Measurements from ENCODE around the gene AFF4. TPM values are rescaled to one million over a fixed set of nuclear protein-coding genes. Genes with fewer than 3 reads are reported as not detected.
A peak's percentile ranks its signal among the peaks of the same experiment; 100 is the strongest.

The AFF4 gene
- total and polyA plus RNA-seq, 2 experiments from 2014 or later = 31.3 to 46.3 TPM

DNA sequence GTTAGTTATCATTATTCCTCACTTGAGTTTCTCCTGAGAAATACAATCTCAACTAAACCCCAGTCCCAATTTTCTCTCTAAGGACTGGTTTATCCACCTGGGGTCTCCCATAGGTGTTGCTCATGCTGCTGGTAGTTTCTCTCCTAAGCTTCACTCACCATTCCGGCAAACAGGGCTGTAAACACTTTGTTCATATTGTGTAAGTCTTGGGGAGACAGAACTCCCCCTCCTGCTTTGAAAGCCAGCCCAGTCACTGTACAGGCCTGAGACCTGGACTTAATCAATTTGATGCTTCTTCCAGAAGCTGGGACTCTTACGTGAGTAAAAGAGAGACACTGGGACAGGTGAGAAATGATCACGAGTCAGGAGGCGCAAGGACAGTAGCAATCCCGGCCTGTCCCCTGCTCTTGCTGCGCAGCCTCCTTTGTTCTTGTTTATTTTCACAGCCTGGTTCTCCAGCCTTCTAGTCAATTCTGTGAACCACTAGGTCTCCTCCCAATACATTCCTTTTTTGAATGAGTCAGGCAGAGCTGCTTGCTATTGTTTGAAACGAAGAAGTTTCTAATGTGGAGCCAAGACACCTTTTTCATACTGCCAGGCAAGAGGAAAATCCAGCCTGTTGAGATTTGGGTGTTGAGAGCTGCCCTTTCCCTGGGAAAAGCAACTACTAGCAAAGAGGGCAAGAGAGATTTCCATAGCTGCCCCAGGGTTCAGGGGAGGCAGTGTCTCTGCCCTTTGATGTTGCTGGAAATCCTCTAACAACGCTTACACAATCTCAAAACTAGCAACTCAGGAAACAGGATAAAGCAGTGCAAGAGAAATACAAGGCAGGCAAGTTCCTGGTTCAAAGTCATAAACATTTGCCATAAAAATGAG is 123.8 kb downstream of the AFF4 start:
- Histone ChIP-seq H4K20me1 (replicated peaks; ENCODE audit: insufficient read depth) (no peaks in the 10 kb centered on the region), H3K36me3 (ENCODE audit: insufficient read depth) (no peaks in the 10 kb centered on the region), H3K4me1 (ENCODE audit: insufficient read depth) (no peaks in the 10 kb centered on the region), H3K27me3 (ENCODE audit: insufficient read depth) (no peaks in the 10 kb centered on the region), H3K9me2 (ENCODE audit: insufficient read depth) (no peaks in the 10 kb centered on the region), H3K4me3 (no peak overlapping the region), H3F3A (replicated peaks; ENCODE audit: low read depth) (no peaks in the 10 kb centered on the region), H3K4me2 (no peak overlapping the region), H3K27ac (ENCODE audit: low read depth) (no peak overlapping the region), H3K79me2 (replicated peaks; ENCODE audit: insufficient read depth) (no peaks in the 10 kb centered on the region), H2AFZ (peak overlapping the region; percentile 74)
- TF ChIP-seq JUNB (IDR thresholded peaks at IDR 0.05; ENCODE audit: unreplicated experiment) (no peak), ZNF331 (CRISPR knock-in tag; IDR thresholded peaks at IDR 0.05; ENCODE audit: low read depth) (no peak), ZNF114 (CRISPR knock-in tag; IDR thresholded peaks at IDR 0.05) (no peak), EZH2 (IDR thresholded peaks at IDR 0.05; ENCODE audit: low read depth, unreplicated experiment) (no peak), STAT1 (IDR thresholded peaks at IDR 0.05; ENCODE audit: unreplicated experiment) (no peak), EZH2phosphoT487 (IDR thresholded peaks at IDR 0.05; ENCODE audit: unreplicated experiment) (no peak)
- TF ChIP-seq, protein P1, sequence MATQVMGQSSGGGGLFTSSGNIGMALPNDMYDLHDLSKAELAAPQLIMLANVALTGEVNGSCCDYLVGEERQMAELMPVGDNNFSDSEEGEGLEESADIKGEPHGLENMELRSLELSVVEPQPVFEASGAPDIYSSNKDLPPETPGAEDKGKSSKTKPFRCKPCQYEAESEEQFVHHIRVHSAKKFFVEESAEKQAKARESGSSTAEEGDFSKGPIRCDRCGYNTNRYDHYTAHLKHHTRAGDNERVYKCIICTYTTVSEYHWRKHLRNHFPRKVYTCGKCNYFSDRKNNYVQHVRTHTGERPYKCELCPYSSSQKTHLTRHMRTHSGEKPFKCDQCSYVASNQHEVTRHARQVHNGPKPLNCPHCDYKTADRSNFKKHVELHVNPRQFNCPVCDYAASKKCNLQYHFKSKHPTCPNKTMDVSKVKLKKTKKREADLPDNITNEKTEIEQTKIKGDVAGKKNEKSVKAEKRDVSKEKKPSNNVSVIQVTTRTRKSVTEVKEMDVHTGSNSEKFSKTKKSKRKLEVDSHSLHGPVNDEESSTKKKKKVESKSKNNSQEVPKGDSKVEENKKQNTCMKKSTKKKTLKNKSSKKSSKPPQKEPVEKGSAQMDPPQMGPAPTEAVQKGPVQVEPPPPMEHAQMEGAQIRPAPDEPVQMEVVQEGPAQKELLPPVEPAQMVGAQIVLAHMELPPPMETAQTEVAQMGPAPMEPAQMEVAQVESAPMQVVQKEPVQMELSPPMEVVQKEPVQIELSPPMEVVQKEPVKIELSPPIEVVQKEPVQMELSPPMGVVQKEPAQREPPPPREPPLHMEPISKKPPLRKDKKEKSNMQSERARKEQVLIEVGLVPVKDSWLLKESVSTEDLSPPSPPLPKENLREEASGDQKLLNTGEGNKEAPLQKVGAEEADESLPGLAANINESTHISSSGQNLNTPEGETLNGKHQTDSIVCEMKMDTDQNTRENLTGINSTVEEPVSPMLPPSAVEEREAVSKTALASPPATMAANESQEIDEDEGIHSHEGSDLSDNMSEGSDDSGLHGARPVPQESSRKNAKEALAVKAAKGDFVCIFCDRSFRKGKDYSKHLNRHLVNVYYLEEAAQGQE (IDR thresholded peaks at IDR 0.05; ENCODE audit: unreplicated experiment) = no peak
- TF ChIP-seq, protein P2, sequence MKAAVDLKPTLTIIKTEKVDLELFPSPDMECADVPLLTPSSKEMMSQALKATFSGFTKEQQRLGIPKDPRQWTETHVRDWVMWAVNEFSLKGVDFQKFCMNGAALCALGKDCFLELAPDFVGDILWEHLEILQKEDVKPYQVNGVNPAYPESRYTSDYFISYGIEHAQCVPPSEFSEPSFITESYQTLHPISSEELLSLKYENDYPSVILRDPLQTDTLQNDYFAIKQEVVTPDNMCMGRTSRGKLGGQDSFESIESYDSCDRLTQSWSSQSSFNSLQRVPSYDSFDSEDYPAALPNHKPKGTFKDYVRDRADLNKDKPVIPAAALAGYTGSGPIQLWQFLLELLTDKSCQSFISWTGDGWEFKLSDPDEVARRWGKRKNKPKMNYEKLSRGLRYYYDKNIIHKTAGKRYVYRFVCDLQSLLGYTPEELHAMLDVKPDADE (IDR thresholded peaks at IDR 0.05) = no peak
- TF ChIP-seq, protein P3, sequence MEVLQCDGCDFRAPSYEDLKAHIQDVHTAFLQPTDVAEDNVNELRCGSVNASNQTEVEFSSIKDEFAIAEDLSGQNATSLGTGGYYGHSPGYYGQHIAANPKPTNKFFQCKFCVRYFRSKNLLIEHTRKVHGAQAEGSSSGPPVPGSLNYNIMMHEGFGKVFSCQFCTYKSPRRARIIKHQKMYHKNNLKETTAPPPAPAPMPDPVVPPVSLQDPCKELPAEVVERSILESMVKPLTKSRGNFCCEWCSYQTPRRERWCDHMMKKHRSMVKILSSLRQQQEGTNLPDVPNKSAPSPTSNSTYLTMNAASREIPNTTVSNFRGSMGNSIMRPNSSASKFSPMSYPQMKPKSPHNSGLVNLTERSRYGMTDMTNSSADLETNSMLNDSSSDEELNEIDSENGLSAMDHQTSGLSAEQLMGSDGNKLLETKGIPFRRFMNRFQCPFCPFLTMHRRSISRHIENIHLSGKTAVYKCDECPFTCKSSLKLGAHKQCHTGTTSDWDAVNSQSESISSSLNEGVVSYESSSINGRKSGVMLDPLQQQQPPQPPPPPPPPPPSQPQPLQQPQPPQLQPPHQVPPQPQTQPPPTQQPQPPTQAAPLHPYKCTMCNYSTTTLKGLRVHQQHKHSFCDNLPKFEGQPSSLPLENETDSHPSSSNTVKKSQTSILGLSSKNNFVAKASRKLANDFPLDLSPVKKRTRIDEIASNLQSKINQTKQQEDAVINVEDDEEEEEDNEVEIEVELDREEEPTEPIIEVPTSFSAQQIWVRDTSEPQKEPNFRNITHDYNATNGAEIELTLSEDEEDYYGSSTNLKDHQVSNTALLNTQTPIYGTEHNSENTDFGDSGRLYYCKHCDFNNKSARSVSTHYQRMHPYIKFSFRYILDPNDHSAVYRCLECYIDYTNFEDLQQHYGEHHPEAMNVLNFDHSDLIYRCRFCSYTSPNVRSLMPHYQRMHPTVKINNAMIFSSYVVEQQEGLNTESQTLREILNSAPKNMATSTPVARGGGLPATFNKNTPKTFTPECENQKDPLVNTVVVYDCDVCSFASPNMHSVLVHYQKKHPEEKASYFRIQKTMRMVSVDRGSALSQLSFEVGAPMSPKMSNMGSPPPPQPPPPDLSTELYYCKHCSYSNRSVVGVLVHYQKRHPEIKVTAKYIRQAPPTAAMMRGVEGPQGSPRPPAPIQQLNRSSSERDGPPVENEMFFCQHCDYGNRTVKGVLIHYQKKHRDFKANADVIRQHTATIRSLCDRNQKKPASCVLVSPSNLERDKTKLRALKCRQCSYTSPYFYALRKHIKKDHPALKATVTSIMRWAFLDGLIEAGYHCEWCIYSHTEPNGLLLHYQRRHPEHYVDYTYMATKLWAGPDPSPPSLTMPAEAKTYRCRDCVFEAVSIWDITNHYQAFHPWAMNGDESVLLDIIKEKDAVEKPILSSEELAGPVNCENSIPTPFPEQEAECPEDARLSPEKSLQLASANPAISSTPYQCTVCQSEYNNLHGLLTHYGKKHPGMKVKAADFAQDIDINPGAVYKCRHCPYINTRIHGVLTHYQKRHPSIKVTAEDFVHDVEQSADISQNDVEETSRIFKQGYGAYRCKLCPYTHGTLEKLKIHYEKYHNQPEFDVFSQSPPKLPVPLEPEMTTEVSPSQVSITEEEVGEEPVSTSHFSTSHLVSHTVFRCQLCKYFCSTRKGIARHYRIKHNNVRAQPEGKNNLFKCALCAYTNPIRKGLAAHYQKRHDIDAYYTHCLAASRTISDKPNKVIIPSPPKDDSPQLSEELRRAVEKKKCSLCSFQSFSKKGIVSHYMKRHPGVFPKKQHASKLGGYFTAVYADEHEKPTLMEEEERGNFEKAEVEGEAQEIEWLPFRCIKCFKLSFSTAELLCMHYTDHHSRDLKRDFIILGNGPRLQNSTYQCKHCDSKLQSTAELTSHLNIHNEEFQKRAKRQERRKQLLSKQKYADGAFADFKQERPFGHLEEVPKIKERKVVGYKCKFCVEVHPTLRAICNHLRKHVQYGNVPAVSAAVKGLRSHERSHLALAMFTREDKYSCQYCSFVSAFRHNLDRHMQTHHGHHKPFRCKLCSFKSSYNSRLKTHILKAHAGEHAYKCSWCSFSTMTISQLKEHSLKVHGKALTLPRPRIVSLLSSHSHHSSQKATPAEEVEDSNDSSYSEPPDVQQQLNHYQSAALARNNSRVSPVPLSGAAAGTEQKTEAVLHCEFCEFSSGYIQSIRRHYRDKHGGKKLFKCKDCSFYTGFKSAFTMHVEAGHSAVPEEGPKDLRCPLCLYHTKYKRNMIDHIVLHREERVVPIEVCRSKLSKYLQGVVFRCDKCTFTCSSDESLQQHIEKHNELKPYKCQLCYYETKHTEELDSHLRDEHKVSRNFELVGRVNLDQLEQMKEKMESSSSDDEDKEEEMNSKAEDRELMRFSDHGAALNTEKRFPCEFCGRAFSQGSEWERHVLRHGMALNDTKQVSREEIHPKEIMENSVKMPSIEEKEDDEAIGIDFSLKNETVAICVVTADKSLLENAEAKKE (CRISPR knock-in tag; IDR thresholded peaks at IDR 0.05) = no peak
- Mint-ChIP-seq H3K27me3 (ENCODE audit: insufficient read depth, low read depth, poor library complexity) (peaks cover 2% of the 10 kb centered on the region), H3K4me1 (no peaks in the 10 kb centered on the region), H3K36me3 (ENCODE audit: low read depth) (no peaks in the 10 kb centered on the region), H3K27ac (no peak overlapping the region), H3K9me3 (no peaks in the 10 kb centered on the region), H3K4me3 (no peak overlapping the region)
- ATAC-seq = no peak
- DNase-seq (ENCODE audit: low spot score) = no peak

Data from GM23338 (cell line).